GM12892 (cell line): ENCODE results near the gene SNX2.

ENCODE experiments used
- POLR2A ChIP-seq: IDR thresholded peaks from 2 replicates; pipeline ENCODE4 v1.6.1; 2011; ENCODE audit warnings: low read depth, low read length, control low read depth
- POLR2AphosphoS5 ChIP-seq: IDR thresholded peaks from 2 replicates; pipeline ENCODE4 v1.6.1; 2011; ENCODE audit warnings: low read depth, low read length, control low read depth

DNA sequence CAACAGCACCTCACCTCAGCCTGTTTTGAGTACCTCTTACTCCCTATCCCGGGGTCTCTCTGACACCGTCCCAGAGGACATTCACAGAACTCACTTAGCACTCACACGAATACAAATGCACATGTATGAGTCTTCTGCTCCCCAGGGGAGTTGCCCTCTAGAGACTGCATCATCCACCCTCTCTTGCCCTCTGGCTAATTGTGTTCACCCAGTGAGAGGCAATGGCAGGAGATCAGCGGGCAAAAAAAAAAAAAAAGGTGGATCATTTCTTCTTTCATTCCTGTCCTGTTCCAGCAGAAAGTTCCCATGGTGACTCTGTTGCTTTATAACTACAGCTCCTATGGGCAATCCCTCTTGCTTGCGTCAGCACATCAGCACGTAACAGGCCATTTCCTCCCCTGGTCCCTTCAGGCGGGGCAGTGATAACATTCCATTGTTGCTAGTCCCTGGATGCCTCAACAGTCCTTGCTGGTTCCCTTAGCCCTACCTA lies 23.5 kb upstream of the SNX2 start:
- TF ChIP-seq POLR2AphosphoS5, result no peak
- TF ChIP-seq POLR2A, result no peak
